Esophagus squamous epithelium (tissue), 5 donors: ENCODE results near the gene ISOC2. TPM values are rescaled to one million over a fixed set of nuclear protein-coding genes. Genes with fewer than 3 reads are reported as not detected.

Experiments
- DNase-seq: peaks from one replicate; lab custom pipeline; 2025; lab: John Stamatoyannopoulos, UW
- H3K27ac ChIP-seq, 4 donors: fragments of 200-600 bp; sonication (generic); one replicate each; pipeline ENCODE4 v1.5.1; 2016 to 2019; ENCODE audit warnings: mild to moderate bottlenecking in 1 of 4
- H3K27me3 ChIP-seq, 4 donors: fragments of 200-600 bp; sonication (generic); 1 replicate in 3 of 4; 2 replicates in 1 of 4; pipeline versions ENCODE4 v1.5.1 to v1.6.0; 2017 to 2021; ENCODE audit warnings: antibody characterized with exemption in 1 of 4
- H3K36me3 ChIP-seq, 3 donors: fragments of 200-600 bp; sonication (generic); one replicate each; pipeline ENCODE4 v1.5.1; 2016 to 2019
- H3K4me1 ChIP-seq, 3 donors: fragments of 200-600 bp; sonication (generic); one replicate each; pipeline ENCODE4 v1.5.1; 2017 to 2019
- H3K4me3 ChIP-seq, 4 donors: fragments of 200-600 bp; sonication (generic); 1 replicate in 3 of 4; 2 replicates in 1 of 4; pipeline ENCODE4 v1.5.1; 2016 to 2019; ENCODE audit warnings: mild to moderate bottlenecking in 2 of 4, moderate library complexity in 1 of 4
- H3K9me3 ChIP-seq, 3 donors: fragments of 200-600 bp; sonication (generic); one replicate each; pipeline ENCODE4 v1.5.1; 2016 to 2019
- POLR2A ChIP-seq, 4 donors: fragments of 450-650 bp; IDR thresholded peaks; one replicate each; pipeline ENCODE4 v1.6.1; 2017; ENCODE audit warnings: antibody characterized with exemption in 4 of 4, mild to moderate bottlenecking in 4 of 4, moderate library complexity in 3 of 4
- WGBS, 2 donors: methylation state at CpG; one replicate each; pipeline ENCODE4 v1.1.5; 2018; 5-methylcytosine and 5-hydroxymethylcytosine counted together
- intact Hi-C: fragments of 100-400 bp; cut with DNase I; formaldehyde crosslinking; loops from one replicate; pipeline ENCODE4 v1.15.0; 2022
- total RNA-seq, 4 donors: library from RNA; depleted of rRNA; stranded (reverse); fragments of >200 nt; gene quantifications; one replicate each; pipeline ENCODE4 v1.1.0, GENCODE V29; 2016
- TF ChIP-seq, protein P1 (sequence below), 6 experiments: fragments of 450-650 bp in 4 of 6; fragments of 200-600 bp in 2 of 6; sonication (generic) in 2 of 6; IDR thresholded peaks; one replicate each; pipeline ENCODE4 v1.5.1; 2016 to 2019; ENCODE audit warnings: antibody characterized with exemption in 6 of 6, mild to moderate bottlenecking in 4 of 6, moderate library complexity in 4 of 6
- donor health status: DM: yes; HTN: yes; CAD: no.

Gene ISOC2
- total RNA-seq, 4 donors from 2014 or later: 60.5 to 98.1 (median 78.7) TPM

DNA sequence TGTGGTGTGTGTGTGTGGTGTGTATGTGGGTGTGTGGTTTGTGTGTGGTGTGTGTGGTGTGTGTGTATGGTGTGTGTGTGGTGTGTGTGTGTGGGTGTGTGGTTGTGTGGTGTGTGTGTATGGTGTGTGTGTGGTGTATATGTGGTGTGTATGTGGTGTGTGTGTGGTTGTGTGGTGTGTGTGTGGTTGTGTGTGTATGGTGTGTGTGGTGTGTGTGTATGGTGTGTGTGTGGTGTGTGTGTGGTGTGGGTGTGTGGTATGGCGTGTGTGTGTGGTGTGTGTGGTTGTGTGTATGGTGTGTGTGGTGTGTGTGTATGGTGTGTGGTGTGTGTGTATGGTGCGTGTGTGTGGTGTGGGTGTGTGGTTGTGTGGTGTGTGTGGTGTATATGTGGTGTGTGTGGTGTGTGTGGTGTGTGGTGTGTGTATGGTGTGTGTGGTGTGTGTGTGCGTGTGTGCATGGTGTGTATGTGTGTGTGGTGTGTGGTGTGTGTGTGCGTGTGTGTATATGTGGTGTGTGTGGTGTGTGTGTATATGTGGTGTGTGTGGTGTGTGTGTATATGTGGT lies 27.0 kb downstream of the ISOC2 start:
- no peaks in the 10 kb centered on the region for H3K9me3 ChIP-seq
- DNase-seq: no peak
- H3K36me3 ChIP-seq: no peaks in the 10 kb centered on the region
- H3K4me3 ChIP-seq: no peak overlapping the region
- TF ChIP-seq, protein P1, sequence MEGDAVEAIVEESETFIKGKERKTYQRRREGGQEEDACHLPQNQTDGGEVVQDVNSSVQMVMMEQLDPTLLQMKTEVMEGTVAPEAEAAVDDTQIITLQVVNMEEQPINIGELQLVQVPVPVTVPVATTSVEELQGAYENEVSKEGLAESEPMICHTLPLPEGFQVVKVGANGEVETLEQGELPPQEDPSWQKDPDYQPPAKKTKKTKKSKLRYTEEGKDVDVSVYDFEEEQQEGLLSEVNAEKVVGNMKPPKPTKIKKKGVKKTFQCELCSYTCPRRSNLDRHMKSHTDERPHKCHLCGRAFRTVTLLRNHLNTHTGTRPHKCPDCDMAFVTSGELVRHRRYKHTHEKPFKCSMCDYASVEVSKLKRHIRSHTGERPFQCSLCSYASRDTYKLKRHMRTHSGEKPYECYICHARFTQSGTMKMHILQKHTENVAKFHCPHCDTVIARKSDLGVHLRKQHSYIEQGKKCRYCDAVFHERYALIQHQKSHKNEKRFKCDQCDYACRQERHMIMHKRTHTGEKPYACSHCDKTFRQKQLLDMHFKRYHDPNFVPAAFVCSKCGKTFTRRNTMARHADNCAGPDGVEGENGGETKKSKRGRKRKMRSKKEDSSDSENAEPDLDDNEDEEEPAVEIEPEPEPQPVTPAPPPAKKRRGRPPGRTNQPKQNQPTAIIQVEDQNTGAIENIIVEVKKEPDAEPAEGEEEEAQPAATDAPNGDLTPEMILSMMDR (IDR thresholded peaks at IDR 0.05): no peak
- no peaks in the 10 kb centered on the region for H3K4me1 ChIP-seq
- 77 to 78% methylated on average over 4 of the region's 4 CpGs for WGBS, 2 donors
- intact Hi-C loops: no loop called here
- H3K27me3 ChIP-seq: peaks cover 0 to 83% (median 7%) of the 10 kb centered on the region in 4 donors
- no peak overlapping the region for H3K27ac ChIP-seq

- intact Hi-C loops: no loop called here
- WGBS, 2 donors: no CpG with 5 or more reads among the region's 48 CpGs
- TF ChIP-seq POLR2A (IDR thresholded peaks at IDR 0.05): no peak
Observed at GRCh38 chr19:55433292-55433691, 28.1 kb downstream of the ISOC2 start.

GRCh38 chr19:55432241-55432959 lies 29.0 kb downstream of the ISOC2 start:
- Histone ChIP-seq H3K4me1 (no peaks in the 10 kb centered on the region), H3K27me3 (peaks cover 0 to 81% (median 7%) of the 10 kb centered on the region in 4 donors), H3K27ac (no peak overlapping the region), H3K36me3 (no peaks in the 10 kb centered on the region), H3K9me3 (no peaks in the 10 kb centered on the region), H3K4me3 (no peak overlapping the region)
- no peak for TF ChIP-seq POLR2A (IDR thresholded peaks at IDR 0.05)
- TF ChIP-seq, protein P1 (IDR thresholded peaks at IDR 0.05): no peak
- WGBS, 2 donors: 80 to 94% methylated on average over 8 to 9 of the region's 14 CpGs
- intact Hi-C loops: no loop called here
- DNase-seq: no peak

More at GRCh38 chr19:55433292-55433691, 28.1 kb downstream of the ISOC2 start:
- H3K4me3 ChIP-seq: no peak overlapping the region
- peaks cover 0 to 83% (median 7%) of the 10 kb centered on the region in 4 donors for H3K27me3 ChIP-seq
- no peaks in the 10 kb centered on the region for H3K4me1 ChIP-seq
- no peak overlapping the region for H3K27ac ChIP-seq
- no peaks in the 10 kb centered on the region for H3K9me3 ChIP-seq
- DNase-seq: no peak
- H3K36me3 ChIP-seq: no peaks in the 10 kb centered on the region

DNA sequence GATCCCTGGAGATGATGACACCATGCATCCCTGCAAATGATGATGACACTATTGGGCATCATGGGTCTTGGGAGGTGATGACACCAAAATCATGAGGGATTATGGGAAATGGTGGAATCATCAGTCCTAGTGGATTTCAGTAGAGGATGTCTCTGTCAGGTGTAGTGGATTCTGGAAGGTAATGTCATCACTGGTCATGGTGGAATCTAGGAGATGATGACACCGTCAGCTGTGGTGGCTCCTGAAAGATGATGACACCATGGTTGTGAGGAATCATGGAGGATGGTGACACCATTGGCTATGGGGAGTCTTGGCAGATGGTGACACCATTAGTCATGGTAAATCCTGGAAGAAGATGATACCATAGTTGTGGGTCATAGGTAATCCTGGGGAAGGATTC lies 30.3 kb downstream of the ISOC2 start:
- DNase-seq: no peak
- no peak for TF ChIP-seq POLR2A (IDR thresholded peaks at IDR 0.05)
- TF ChIP-seq, protein P1 (IDR thresholded peaks at IDR 0.05): no peak
- peaks cover 0 to 76% (median 7%) of the 10 kb centered on the region in 4 donors for H3K27me3 ChIP-seq
- no peak overlapping the region for H3K27ac ChIP-seq
- intact Hi-C loops: no loop called here
- no peaks in the 10 kb centered on the region for H3K36me3 ChIP-seq
- WGBS, 2 donors: 86 to 100% methylated on average over 1 of the region's 1 CpG
- no peaks in the 10 kb centered on the region for H3K9me3 ChIP-seq
- no peak overlapping the region for H3K4me3 ChIP-seq
- no peaks in the 10 kb centered on the region for H3K4me1 ChIP-seq

- Histone ChIP-seq H3K4me1 (peaks cover 0 to 9% (median 0%) of the 10 kb centered on the region in 3 donors), H3K9me3 (no peaks in the 10 kb centered on the region), H3K27me3 (peaks cover 0 to 70% (median 0%) of the 10 kb centered on the region in 4 donors), H3K4me3 (no peak overlapping the region), H3K27ac (no peak overlapping the region), H3K36me3 (no peaks in the 10 kb centered on the region)
- TF ChIP-seq, protein P1 (IDR thresholded peaks at IDR 0.05): no peak
- TF ChIP-seq POLR2A (IDR thresholded peaks at IDR 0.05): no peak
- intact Hi-C loops: no loop called here
- DNase-seq: no peak
- 56 to 61% methylated on average over 2 of the region's 2 CpGs for WGBS, 2 donors
Observed at GRCh38 chr19:55426042-55426441, 35.4 kb downstream of the ISOC2 start.
